ENCODE measurements around the gene NCAPG2.
A peak's percentile ranks its signal among the peaks of the same experiment; 100 is the strongest.

NCAPG2 gene

GRCh38 chr7:158611541-158611940, 93.1 kb downstream of the NCAPG2 start:
- no peak overlapping the region for H3K4me3 ChIP-seq
- H4K20me1 ChIP-seq, result no peaks in the 10 kb centered on the region
- peak overlapping the region; percentile 3 to 68 (median 56); a peak in 17 of 22 replicates for H3K4me2 ChIP-seq
- H3K27me3 ChIP-seq, result no peaks in the 10 kb centered on the region
- peak overlapping the region in 1 of 11 experiments; percentile 41; a peak in 2 of 22 replicates for H3K9ac ChIP-seq
- H3K9me3 ChIP-seq (replicated peaks in 1 of 11), result no peaks in the 10 kb centered on the region
- H3K36me3 ChIP-seq, result peaks cover 0 to 24% (median 14%) of the 10 kb centered on the region in 11 experiments; a peak in 14 of 22 replicates
- peak overlapping the region in 3 of 11 experiments; percentile 22 to 60 (median 38); a peak in 4 of 22 replicates for H3K27ac ChIP-seq
- TF ChIP-seq Cebpa-rat (IDR thresholded peaks at IDR 0.05), result no peak
- H3K4me1 ChIP-seq, result peaks cover 16 to 61% (median 46%) of the 10 kb centered on the region in 10 experiments

DNA sequence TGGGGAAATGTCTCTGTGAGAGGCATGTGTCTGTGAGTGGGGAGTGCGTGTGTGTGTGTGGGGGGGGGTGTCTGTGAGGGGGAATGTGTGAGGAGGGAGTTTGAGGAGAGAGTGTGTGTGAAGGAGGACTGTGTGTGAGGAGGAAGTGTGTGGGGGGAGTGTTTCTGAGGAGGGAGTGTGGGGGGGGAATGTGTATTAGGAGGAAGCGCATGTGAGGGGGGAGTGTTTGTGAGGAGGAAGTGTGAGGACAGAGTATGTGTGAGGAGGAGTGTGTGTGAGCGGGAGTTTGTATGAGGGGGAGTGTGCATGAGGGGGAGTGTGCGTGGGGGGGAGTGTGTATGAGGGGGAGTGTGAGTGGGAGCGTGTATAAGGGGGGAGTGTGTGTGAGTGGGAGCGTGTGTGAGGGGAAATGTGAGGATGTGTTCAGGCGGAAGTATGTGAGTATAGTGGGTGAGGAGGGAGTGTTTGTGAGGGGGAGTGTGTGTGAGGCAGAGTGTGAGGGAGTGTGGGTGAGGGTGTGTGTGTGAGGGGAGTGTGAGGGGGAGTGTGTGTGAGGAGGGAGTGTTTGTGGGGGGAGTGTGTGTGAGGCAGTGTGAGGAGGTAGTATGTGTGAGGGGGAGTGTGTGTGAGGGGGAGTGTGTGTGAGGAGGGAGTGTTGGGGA, 95.2 kb downstream of the NCAPG2 start:
- TF ChIP-seq Cebpa-rat (IDR thresholded peaks at IDR 0.05), result no peak
- peak overlapping the region in 3 of 11 experiments; percentile 21 to 35 (median 22); a peak in 4 of 22 replicates for H3K27ac ChIP-seq

GRCh38 chr7:158607563-158607962, 97.0 kb downstream of the NCAPG2 start:
- Histone ChIP-seq H4K20me1 (no peaks in the 10 kb centered on the region), H3K4me1 (peaks cover 10 to 52% (median 33%) of the 10 kb centered on the region in 10 experiments), H3K9ac (no peak overlapping the region), H3K36me3 (peaks cover 0 to 28% (median 15%) of the 10 kb centered on the region in 11 experiments; a peak in 14 of 22 replicates), H3K4me3 (no peak overlapping the region), H3K27ac (no peak overlapping the region), H3K9me3 (replicated peaks in 1 of 11) (no peaks in the 10 kb centered on the region), H3K4me2 (no peak overlapping the region), H3K27me3 (no peaks in the 10 kb centered on the region)
- TF ChIP-seq Cebpa-rat (IDR thresholded peaks at IDR 0.05), result no peak

More for the DNA sequence above, 95.2 kb downstream of the NCAPG2 start:
- Histone ChIP-seq H3K27me3 (no peaks in the 10 kb centered on the region), H3K4me2 (peak overlapping the region in 1 of 11 experiments; percentile 7; a peak in 1 of 22 replicates), H3K4me1 (peaks cover 16 to 55% (median 44%) of the 10 kb centered on the region in 10 experiments), H3K9me3 (replicated peaks in 1 of 11) (no peaks in the 10 kb centered on the region), H3K4me3 (no peak overlapping the region), H3K36me3 (peaks cover 0 to 33% (median 15%) of the 10 kb centered on the region in 11 experiments; a peak in 14 of 22 replicates), H4K20me1 (no peaks in the 10 kb centered on the region), H3K9ac (no peak overlapping the region)

- Histone ChIP-seq H3K27me3 (no peaks in the 10 kb centered on the region), H3K4me1 (peaks cover 10 to 51% (median 33%) of the 10 kb centered on the region in 10 experiments), H3K36me3 (peaks cover 0 to 28% (median 15%) of the 10 kb centered on the region in 11 experiments; a peak in 14 of 22 replicates), H4K20me1 (no peaks in the 10 kb centered on the region), H3K4me3 (no peak overlapping the region), H3K9ac (no peak overlapping the region), H3K4me2 (no peak overlapping the region), H3K9me3 (replicated peaks in 1 of 11) (no peaks in the 10 kb centered on the region), H3K27ac (no peak overlapping the region)
- TF ChIP-seq Cebpa-rat (IDR thresholded peaks at IDR 0.05), result no peak
These were observed 97.8 kb downstream of the NCAPG2 start for GRCh38 chr7:158606671-158607424.

DNA sequence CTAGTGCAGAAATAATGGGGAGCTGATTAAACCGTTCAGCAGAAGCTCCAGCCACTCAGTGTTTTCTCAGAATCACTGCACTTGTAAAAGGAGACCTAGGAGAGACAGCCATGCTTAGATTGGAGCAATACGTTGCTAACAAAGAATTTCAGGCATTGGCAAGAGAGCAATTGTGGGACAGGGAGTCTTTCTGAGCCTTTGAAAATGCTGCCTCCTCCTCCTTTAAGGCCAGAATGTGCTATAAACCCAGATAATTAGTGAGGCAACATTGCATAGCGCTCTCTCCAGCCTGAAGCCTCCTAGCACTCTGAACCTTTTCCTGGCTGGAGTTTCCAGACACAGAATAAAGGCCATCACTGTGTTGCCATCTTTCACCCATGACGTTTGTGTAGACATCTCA, 98.5 kb downstream of the NCAPG2 start:
- peaks cover 0 to 28% (median 15%) of the 10 kb centered on the region in 11 experiments; a peak in 14 of 22 replicates for H3K36me3 ChIP-seq

DNA sequence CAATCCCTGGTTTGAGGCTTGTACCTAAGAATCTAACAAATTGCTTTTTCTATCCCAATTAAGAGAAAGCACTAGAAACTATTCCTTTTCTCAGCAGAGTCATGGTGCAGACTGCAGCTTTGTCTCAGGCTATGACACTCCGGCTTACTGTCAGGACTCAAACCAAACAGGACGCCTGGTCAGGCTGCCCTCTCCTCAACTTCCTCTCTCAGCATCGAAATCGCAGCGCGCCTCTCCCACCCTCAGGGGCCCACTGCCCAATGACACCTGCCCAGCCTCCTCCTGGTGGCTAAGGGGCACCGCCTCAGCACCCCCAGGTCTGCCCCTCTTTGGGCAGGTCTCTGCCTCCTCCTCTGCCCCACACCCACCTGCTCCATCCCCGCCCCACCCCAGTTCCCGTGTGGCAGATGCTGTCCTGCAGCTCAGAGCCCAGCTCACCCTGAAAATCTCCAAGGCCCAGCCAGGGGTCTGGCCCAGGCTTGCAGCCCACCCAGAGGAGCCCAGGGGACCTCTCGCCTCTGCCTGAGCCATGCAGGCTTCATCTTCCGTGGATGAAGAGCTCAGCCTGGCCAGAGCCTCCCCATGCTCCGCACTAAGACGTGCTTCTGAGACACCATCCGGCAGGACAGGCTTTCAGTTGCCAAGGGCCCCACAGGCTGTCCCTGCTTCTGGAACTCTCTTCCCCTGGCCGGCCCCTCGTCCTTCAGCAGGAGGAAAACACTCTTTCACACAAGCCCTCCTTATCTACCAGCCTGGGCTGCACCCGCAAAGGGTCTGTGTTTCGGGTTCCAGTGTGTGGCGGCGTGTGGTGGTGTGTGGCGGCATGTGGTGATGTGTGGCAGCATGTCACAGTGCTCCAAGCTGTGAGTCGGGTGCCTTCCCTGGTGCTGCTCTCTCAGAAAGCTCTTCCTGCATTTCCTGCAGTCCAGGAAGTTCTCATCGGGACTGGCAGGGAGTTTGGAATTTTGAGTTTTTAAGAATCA, 100.5 kb downstream of the NCAPG2 start:
- H4K20me1 ChIP-seq, result no peaks in the 10 kb centered on the region
- H3K4me1 ChIP-seq, result peaks cover 0 to 24% (median 16%) of the 10 kb centered on the region in 10 experiments; a peak in 12 of 20 replicates
- TF ChIP-seq Cebpa-rat (IDR thresholded peaks at IDR 0.05), result no peak
- no peaks in the 10 kb centered on the region for H3K9me3 ChIP-seq (replicated peaks in 1 of 11)
- no peaks in the 10 kb centered on the region for H3K27me3 ChIP-seq
- H3K27ac ChIP-seq, result no peak overlapping the region
- H3K4me2 ChIP-seq, result peak overlapping the region in 5 of 11 experiments; percentile 10 to 45 (median 26); a peak in 6 of 22 replicates
- no peak overlapping the region for H3K4me3 ChIP-seq
- peaks cover 0 to 28% (median 15%) of the 10 kb centered on the region in 11 experiments; a peak in 14 of 22 replicates for H3K36me3 ChIP-seq
- H3K9ac ChIP-seq, result no peak overlapping the region

More for the DNA sequence above, 98.5 kb downstream of the NCAPG2 start:
- no peak for TF ChIP-seq Cebpa-rat (IDR thresholded peaks at IDR 0.05)
- no peak overlapping the region for H3K9ac ChIP-seq
- H3K27me3 ChIP-seq, result no peaks in the 10 kb centered on the region
- H3K4me1 ChIP-seq, result peaks cover 3 to 44% (median 26%) of the 10 kb centered on the region in 10 experiments
- no peaks in the 10 kb centered on the region for H4K20me1 ChIP-seq
- H3K4me2 ChIP-seq, result no peak overlapping the region
- H3K4me3 ChIP-seq, result no peak overlapping the region
- no peak overlapping the region for H3K27ac ChIP-seq
- H3K9me3 ChIP-seq (replicated peaks in 1 of 11), result no peaks in the 10 kb centered on the region

DNA sequence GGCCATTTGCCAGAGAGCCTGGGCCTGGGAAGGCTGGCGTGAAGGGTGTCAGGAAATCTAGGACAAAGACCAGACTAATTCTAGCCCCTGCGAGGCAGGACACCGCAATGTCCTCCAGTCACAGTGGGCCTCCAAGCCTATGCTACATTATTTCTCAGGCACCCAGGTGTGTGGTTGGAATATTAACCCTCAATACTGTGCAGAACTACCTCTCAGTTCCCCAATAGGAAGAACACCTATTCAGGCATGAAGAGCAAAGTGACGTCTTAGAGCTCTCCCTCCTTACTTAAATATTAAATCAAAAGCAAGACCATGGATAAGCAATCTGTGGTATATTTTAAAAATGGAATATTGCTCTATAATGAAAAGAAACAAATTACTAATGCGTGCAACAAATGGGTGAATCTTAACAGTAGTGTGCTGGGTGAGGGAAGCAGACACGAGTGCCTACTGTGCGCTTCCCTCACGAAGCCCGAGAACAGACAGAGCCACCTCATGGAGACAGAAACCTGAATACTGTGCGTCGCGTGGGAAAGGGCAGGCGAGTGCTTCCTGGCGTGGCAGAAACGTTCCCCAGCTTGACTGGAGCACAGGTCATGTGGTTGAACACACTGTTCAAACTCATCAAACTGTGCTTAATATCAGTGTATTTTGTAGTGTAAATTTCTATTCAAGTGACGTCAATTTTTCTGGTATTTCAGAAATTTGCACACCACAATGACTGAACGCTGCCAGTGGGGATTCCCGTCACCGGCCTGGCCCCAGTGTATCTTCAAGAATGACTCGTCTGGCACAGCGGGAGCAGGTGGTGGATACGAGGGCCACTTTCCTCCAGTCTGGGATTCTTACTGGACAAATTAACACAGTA, 101.5 kb downstream of the NCAPG2 start:
- Histone ChIP-seq H3K4me3 (no peak overlapping the region), H4K20me1 (no peaks in the 10 kb centered on the region), H3K36me3 (peaks cover 0 to 27% (median 15%) of the 10 kb centered on the region in 11 experiments; a peak in 14 of 22 replicates), H3K4me1 (peaks cover 0 to 23% (median 16%) of the 10 kb centered on the region in 10 experiments; a peak in 12 of 20 replicates), H3K27me3 (no peaks in the 10 kb centered on the region), H3K27ac (no peak overlapping the region), H3K9me3 (replicated peaks in 1 of 11) (no peaks in the 10 kb centered on the region), H3K9ac (no peak overlapping the region), H3K4me2 (peak overlapping the region in 5 of 11 experiments; percentile 19 to 43 (median 32); a peak in 9 of 22 replicates)
- TF ChIP-seq Cebpa-rat (IDR thresholded peaks at IDR 0.05), result no peak
